ENCODE measurements around the gene TFCP2L1.

GRCh38 chr2:121207494-121207893, 77.5 kb downstream of the TFCP2L1 start:
- TF ChIP-seq FOS (IDR thresholded peaks at IDR 0.05; ENCODE audit: borderline replicate concordance, insufficient read depth, low read length): no peak
- TF ChIP-seq CTCF (IDR thresholded peaks at IDR 0.05; ENCODE audit: extremely low read depth in 1 of 2, insufficient read depth in 1 of 2, low read depth in 1 of 2, low read length in 2 of 2): no peak

All from endothelial cell of umbilical vein (primary cell).